HG02678 (cell line): ENCODE results near the gene ENO2.
"Not testable (repeated sequence)": the region's sequence is repeated elsewhere in the genome, so short reads cannot be mapped to it uniquely, and the experiment has no call there.

ENCODE experiments used
- ATAC-seq: cut with Tn5 transposase; IDR thresholded peaks from one replicate; pipeline ENCODE4 v1.9.1; 2021; ENCODE audit warnings: mild to moderate bottlenecking, moderate library complexity; ENCODE audit not compliant: unreplicated experiment

Gene ENO2

GRCh38 chr12:6914246-6914946, at the start of gene ENO2:
TSS of gene ENO2 (plus strand) at chr12:6914580. CDS start at chr12:6915833, 1,253 bp downstream.
- peak; percentile 81 for ATAC-seq

GRCh38 chr12:6865307-6865706, 49.1 kb upstream of the ENO2 start:
- not testable (repeated sequence) for ATAC-seq

- ATAC-seq, result no peak
These were observed 48.0 kb upstream of the ENO2 start for GRCh38 chr12:6866163-6866919.

- ATAC-seq, result peak; percentile 13
These were observed 47.4 kb upstream of the ENO2 start for GRCh38 chr12:6866920-6867412.

- ATAC-seq, result peak; percentile 70
These were observed 46.8 kb upstream of the ENO2 start, which contains the start of gene TPI1 for GRCh38 chr12:6867413-6868210. TSS of gene TPI1 (plus strand) at chr12:6867531. CDS start at chr12:6867567, 36 bp downstream.

- no peak for ATAC-seq
These were observed 46.0 kb upstream of the ENO2 start for GRCh38 chr12:6868211-6869048.

GRCh38 chr12:6869049-6870021, 45.0 kb upstream of the ENO2 start:
- ATAC-seq, result no peak

GRCh38 chr12:6870304-6870703, 44.1 kb upstream of the ENO2 start:
- ATAC-seq, result not testable (repeated sequence)

GRCh38 chr12:6871052-6871957, 43.1 kb upstream of the ENO2 start:
- ATAC-seq, result no peak

GRCh38 chr12:6872073-6873048, 42.0 kb upstream of the ENO2 start:
- ATAC-seq, result peak; percentile 28

- ATAC-seq, result peak; percentile 86
These were observed 41.0 kb upstream of the ENO2 start, which contains the start of gene SPSB2 for GRCh38 chr12:6873094-6874014. TSS of gene SPSB2 (minus strand) at chr12:6873303. CDS start at chr12:6872901, 402 bp downstream.

- ATAC-seq, result not testable (repeated sequence)
These were observed 40.4 kb upstream of the ENO2 start for GRCh38 chr12:6874015-6874368.

GRCh38 chr12:6879824-6880223, 34.6 kb upstream of the ENO2 start:
- ATAC-seq, result not testable (repeated sequence)

GRCh38 chr12:6883252-6883651, 31.1 kb upstream of the ENO2 start:
- ATAC-seq, result no peak

- ATAC-seq, result no peak
These were observed 30.7 kb upstream of the ENO2 start for GRCh38 chr12:6883683-6884082.

- no peak for ATAC-seq
These were observed 29.8 kb upstream of the ENO2 start for GRCh38 chr12:6884539-6884938.
